PC-3 (cell line): ENCODE data around the gene NLRP6. TPM values are rescaled to one million over a fixed set of nuclear protein-coding genes. Genes with fewer than 3 reads are reported as not detected.

Experiments
- ATAC-seq: fragments of 200-7000 bp; cut with Tn5 transposase; 2 replicates; pipeline ENCODE4 v1.9.1; 2020; ENCODE audit warnings: mild to moderate bottlenecking, moderate library complexity
- BruUV-seq: library from RNA; stranded (reverse); fragments of 400-500 nt; replicated peaks from 2 replicates; lab custom pipeline; 2021; lab: Mats Ljungman, UMichigan
- CTCF ChIA-PET: fragments of 300-600 bp; sonication (Branson Sonifier 250); formaldehyde crosslinking; loops from one replicate; lab custom pipeline; 2022; ENCODE audit warnings: antibody characterized with exemption; lab: Charles Lee
- POLR2A ChIA-PET: fragments of 300-600 bp; sonication (Branson Sonifier 250); formaldehyde crosslinking; loops from one replicate; lab custom pipeline; 2022; ENCODE audit warnings: antibody characterized with exemption; ENCODE audit not compliant: unreplicated experiment; lab: Charles Lee
- DNase-seq: peaks from one replicate; pipeline ENCODE4 v3.0.0-alpha.2; 2015
- H2AFZ ChIP-seq: fragments of 300-600 bp; sonication (generic); 2 replicates; pipeline ENCODE4 v1.6.0; 2016; ENCODE audit warnings: antibody characterized with exemption, low read length
- H3F3A ChIP-seq: fragments of 300-600 bp; sonication (generic); one replicate; pipeline ENCODE4 v1.6.0; 2017; ENCODE audit warnings: antibody characterized with exemption, low read length, control low read depth, mild to moderate bottlenecking; ENCODE audit not compliant: unreplicated experiment
- H3K27ac ChIP-seq: fragments of 300-600 bp; sonication (generic); 2 replicates; pipeline ENCODE4 v1.5.1; 2016; ENCODE audit warnings: mild to moderate bottlenecking, low read length
- H3K27me3 ChIP-seq: fragments of 300-600 bp; sonication (generic); 2 replicates; pipeline ENCODE4 v1.6.1; 2016; ENCODE audit warnings: low read length, mixed read lengths
- H3K36me3 ChIP-seq: fragments of 300-600 bp; sonication (generic); 2 replicates; pipeline ENCODE4 v1.6.1; 2016; ENCODE audit warnings: low read depth, mixed run types, low read length, mixed read lengths
- H3K4me1 ChIP-seq: fragments of 300-600 bp; sonication (generic); 2 replicates; pipeline ENCODE4 v1.5.1; 2016; ENCODE audit warnings: low read length; ENCODE audit not compliant: insufficient read depth
- H3K4me2 ChIP-seq: fragments of 300-600 bp; sonication (generic); 2 replicates; pipeline ENCODE4 v1.6.0; 2016; ENCODE audit warnings: low read length
- H3K4me3 ChIP-seq: fragments of 300-600 bp; sonication (generic); 2 replicates; pipeline ENCODE4 v1.5.1; 2016; ENCODE audit warnings: mild to moderate bottlenecking, low read length, mixed read lengths
- H3K79me2 ChIP-seq: fragments of 300-600 bp; sonication (generic); 2 replicates; pipeline ENCODE4 v1.6.1; 2017; ENCODE audit warnings: low read length, mixed read lengths
- H3K9ac ChIP-seq: fragments of 300-600 bp; sonication (generic); 2 replicates; pipeline ENCODE4 v1.6.0; 2016; ENCODE audit warnings: mild to moderate bottlenecking, low read length
- H3K9me2 ChIP-seq: fragments of 300-600 bp; sonication (generic); replicated peaks from 2 replicates; pipeline ENCODE4 v1.6.1; 2016; ENCODE audit warnings: mixed run types, low read length, mixed read lengths
- H3K9me3 ChIP-seq: fragments of 300-600 bp; sonication (generic); 2 replicates; pipeline ENCODE4 v1.6.1; 2016; ENCODE audit warnings: low read length, mixed read lengths
- H4K20me1 ChIP-seq: fragments of 300-600 bp; sonication (generic); 2 replicates; pipeline ENCODE4 v1.6.1; 2016; ENCODE audit warnings: low read length, mixed read lengths
- CTCF ChIP-seq: fragments of 300-600 bp; sonication (generic); conservative IDR thresholded peaks from 2 replicates; pipeline ENCODE4 v1.5.1; 2017; ENCODE audit warnings: antibody characterized with exemption, low read depth, mild to moderate bottlenecking, low read length
- EZH2 ChIP-seq: fragments of 300-600 bp; sonication (generic); IDR thresholded peaks from one replicate; pipeline ENCODE4 v1.6.1; 2017; ENCODE audit warnings: antibody characterized with exemption, mild to moderate bottlenecking, low read length; ENCODE audit not compliant: unreplicated experiment
- EZH2phosphoT487 ChIP-seq: fragments of 300-600 bp; sonication (generic); IDR thresholded peaks from 2 replicates; pipeline ENCODE4 v1.6.1; 2018; ENCODE audit warnings: mild to moderate bottlenecking, antibody characterized with exemption, low read length, borderline replicate concordance
- intact Hi-C: fragments of 100-400 bp; cut with micrococcal nuclease; formaldehyde crosslinking; loops from 2 replicates; pipeline ENCODE4 v1.9.0; 2023
- total RNA-seq: library from RNA; depleted of rRNA; stranded (reverse); fragments of >200 nt; gene quantifications from 2 replicates; pipeline ENCODE4 v1.2.3, GENCODE V29; 2014

Gene NLRP6
- total RNA-seq, 1 experiment from 2014 or later = not detected

- no TSS peak for BruUV-seq
- Histone ChIP-seq H3K27ac (no peak overlapping the region), H3K4me1 (no peaks in the 10 kb centered on the region), H3K4me2 (no peak overlapping the region), H3K36me3 (no peaks in the 10 kb centered on the region), H3K4me3 (no peak overlapping the region), H3K9ac (no peak overlapping the region), H3K9me2 (no peaks in the 10 kb centered on the region), H3K27me3 (peaks cover 18% of the 10 kb centered on the region), H3K9me3 (no peaks in the 10 kb centered on the region), H3F3A (no peaks in the 10 kb centered on the region), H2AFZ (no peak overlapping the region), H3K79me2 (no peaks in the 10 kb centered on the region), H4K20me1 (no peaks in the 10 kb centered on the region)
- ChIA-PET CTCF (no interaction called here), POLR2A (no interaction called here)
- TF ChIP-seq EZH2 (no peak), CTCF (no peak), EZH2phosphoT487 (no peak)
- ATAC-seq (no peak), DNase-seq (no peak)
- intact Hi-C loops = no loop called here
Observed at GRCh38 chr11:276219-276618, 2.0 kb upstream of the NLRP6 start.

GRCh38 chr11:279040-279965 lies 1.1 kb downstream of the NLRP6 start:
- H3K9me3 ChIP-seq = no peaks in the 10 kb centered on the region
- H3K9me2 ChIP-seq = no peaks in the 10 kb centered on the region
- intact Hi-C loops = no loop called here
- no peaks in the 10 kb centered on the region for H3K4me1 ChIP-seq
- no peak overlapping the region for H3K4me2 ChIP-seq
- no TSS peak for BruUV-seq
- no peak overlapping the region for H2AFZ ChIP-seq
- no peaks in the 10 kb centered on the region for H3F3A ChIP-seq
- DNase-seq = no peak
- H3K9ac ChIP-seq = no peak overlapping the region
- no peaks in the 10 kb centered on the region for H3K36me3 ChIP-seq
- no peak for TF ChIP-seq CTCF
- no peak for TF ChIP-seq EZH2
- TF ChIP-seq EZH2phosphoT487 = no peak
- H3K27me3 ChIP-seq = peaks cover 22% of the 10 kb centered on the region
- H3K27ac ChIP-seq = no peak overlapping the region
- H3K79me2 ChIP-seq = no peaks in the 10 kb centered on the region
- no peak overlapping the region for H3K4me3 ChIP-seq
- ATAC-seq = no peak
- ChIA-PET CTCF (no interaction called here), POLR2A (no interaction called here)
- no peaks in the 10 kb centered on the region for H4K20me1 ChIP-seq

- no peak for TF ChIP-seq EZH2phosphoT487
- no peak for TF ChIP-seq EZH2
- TF ChIP-seq CTCF = no peak
- Histone ChIP-seq H3K79me2 (no peaks in the 10 kb centered on the region), H3K36me3 (no peaks in the 10 kb centered on the region), H2AFZ (no peak overlapping the region), H3K27me3 (peaks cover 22% of the 10 kb centered on the region), H3K4me1 (no peaks in the 10 kb centered on the region), H3F3A (no peaks in the 10 kb centered on the region), H3K9ac (no peak overlapping the region), H3K27ac (no peak overlapping the region), H3K9me3 (no peaks in the 10 kb centered on the region), H4K20me1 (no peaks in the 10 kb centered on the region), H3K9me2 (no peaks in the 10 kb centered on the region), H3K4me3 (no peak overlapping the region), H3K4me2 (no peak overlapping the region)
- BruUV-seq = no TSS peak
- intact Hi-C loops = no loop called here
- ATAC-seq (no peak), DNase-seq (no peak)
- ChIA-PET POLR2A (no interaction called here), CTCF (no interaction called here)
Observed at GRCh38 chr11:279966-280705, 1.9 kb downstream of the NLRP6 start.
